Peyer's patch (tissue), 4 donors: ENCODE results near the gene FANK1.

Experiments used
- CTCF ChIP-seq, 6 experiments: fragments of 450-650 bp in 4 of 6; fragments of 200-600 bp in 2 of 6; sonication (generic) in 1 of 6; IDR thresholded peaks; one replicate each; pipeline ENCODE4 v1.5.1; 2017 to 2019; ENCODE audit warnings: antibody characterized with exemption in 6 of 6, mild to moderate bottlenecking in 3 of 6, moderate library complexity in 1 of 6
- POLR2A ChIP-seq, 2 donors: fragments of 450-650 bp; IDR thresholded peaks; one replicate each; pipeline ENCODE4 v1.5.1; 2017; ENCODE audit warnings: antibody characterized with exemption in 2 of 2, mild to moderate bottlenecking in 2 of 2, moderate library complexity in 2 of 2

GRCh38 chr10:126046831-126047230, 150.5 kb downstream of the FANK1 start:
- TF ChIP-seq CTCF (IDR thresholded peaks at IDR 0.05) (no peak), POLR2A (IDR thresholded peaks at IDR 0.05) (no peak)
